NCI-H1694 treated with DMSO at 0.1 percent for 48 hours (cell line): ENCODE data around the gene CMPK1.

Source experiments
- DNase-seq: peaks from one replicate; lab custom pipeline; 2025; lab: John Stamatoyannopoulos, UW

The CMPK1 gene

DNA sequence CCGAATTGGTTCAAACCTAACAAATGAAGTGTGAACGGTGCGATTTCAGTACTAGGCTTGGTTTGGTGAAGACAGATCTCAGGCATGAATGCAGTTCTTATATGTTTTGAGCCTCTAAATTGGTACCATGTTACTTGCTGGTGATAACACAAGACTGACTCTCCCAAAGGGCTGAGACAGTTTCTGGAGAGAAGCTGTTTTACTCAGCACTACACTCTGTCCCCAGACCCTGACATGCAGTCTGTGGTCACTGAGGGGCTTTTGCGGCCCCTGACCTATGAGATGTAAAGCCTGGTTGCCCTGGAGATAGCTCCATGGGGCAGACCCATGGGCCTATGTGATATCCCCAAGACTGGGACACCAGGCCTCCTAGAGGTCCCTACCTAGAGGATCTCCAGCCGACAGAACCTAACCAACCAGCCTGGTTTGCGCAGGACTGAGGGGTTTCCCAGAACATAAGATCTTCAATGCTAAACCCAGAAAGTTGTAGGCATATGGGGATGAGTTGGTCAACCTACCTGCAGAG lies 63.1 kb downstream of the CMPK1 start:
- no peak for DNase-seq

DNA sequence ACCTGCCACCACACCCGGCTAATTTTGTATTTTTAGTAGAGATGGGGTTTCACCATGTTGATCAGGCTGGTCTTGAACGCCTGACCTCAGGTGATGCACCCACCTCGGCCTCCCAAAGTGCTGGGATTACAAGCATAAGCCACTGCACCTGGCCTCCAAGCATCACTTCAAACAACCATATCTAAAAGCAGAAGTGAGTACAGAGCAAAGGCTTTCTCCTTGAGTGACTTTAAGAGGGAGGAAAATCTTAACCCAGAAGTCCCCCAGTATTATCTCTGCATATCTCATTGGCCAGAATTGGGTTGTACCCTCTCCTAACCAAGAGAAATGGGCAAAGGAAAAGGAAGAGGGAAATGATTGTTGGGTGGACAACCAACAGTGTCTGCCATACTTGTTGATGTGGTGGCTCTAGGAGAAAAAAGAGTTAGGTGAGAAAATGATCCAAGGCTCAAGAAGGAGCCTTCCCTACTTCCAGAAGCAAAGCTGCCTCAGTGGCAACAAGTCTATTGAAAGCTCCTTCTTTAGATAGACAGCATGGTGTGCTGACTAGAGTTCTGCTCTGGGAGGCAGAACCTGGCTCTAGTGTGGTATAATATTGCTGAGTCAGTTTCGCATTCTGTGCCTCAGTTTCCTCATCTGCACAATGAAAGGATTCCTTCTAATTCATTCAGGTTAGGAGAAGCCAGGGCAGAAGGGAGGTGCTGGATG lies 65.7 kb downstream of the CMPK1 start:
- no peak for DNase-seq

DNA sequence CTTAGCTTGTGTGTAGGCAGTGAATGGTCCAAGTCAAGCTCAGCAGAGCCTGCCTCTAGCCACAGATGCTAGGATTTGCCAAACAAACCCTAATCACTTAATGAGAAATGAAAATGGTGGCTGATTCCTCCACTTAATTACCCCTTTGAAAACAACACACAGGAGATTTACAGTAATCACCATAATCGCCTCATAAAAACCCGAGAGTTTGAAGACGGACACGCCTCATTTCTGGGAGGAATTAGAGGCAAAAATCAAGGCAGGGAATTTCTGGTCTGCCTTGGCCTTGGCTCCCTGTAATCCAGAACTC lies 66.2 kb downstream of the CMPK1 start:
- no peak for DNase-seq

DNA sequence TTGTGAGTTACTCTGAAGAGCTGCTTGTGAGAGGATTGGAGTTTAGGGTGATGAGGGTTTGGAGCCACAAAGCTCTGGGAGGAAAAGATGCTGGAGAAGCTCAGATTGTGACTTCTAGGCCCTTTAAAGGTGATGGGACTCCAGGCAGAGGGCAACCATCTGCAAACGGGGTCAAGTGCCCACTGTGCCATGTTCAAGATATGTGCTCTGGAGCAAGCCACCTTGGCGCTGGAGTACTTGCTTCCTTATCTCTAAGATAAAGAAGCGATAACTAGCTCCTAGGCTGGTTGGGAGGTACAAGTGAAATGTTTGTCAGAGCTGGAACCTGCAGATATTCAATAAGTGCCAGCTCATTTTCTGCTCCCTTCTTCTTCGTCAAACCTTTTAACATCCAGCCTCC lies 68.2 kb downstream of the CMPK1 start:
- no peak for DNase-seq

DNA sequence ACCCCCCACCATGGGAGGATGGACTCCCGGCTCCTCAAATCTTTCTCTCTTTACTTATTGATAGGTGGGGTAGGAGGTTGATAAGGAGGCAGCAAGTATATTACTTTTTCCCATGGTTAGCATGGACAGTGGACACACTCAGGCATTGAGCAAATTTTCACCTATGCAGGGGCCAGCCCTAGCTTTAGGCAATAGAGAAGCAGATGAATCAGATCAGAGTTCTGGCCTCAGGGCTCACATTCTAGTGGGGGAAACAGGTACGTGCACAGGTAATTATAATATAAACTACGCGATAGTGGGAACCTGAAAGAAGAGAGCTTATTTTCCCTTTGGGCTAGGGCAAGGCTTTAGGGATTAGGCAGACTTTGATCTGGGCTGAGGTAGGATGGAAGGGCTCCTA lies 69.0 kb downstream of the CMPK1 start:
- no peak for DNase-seq

DNA sequence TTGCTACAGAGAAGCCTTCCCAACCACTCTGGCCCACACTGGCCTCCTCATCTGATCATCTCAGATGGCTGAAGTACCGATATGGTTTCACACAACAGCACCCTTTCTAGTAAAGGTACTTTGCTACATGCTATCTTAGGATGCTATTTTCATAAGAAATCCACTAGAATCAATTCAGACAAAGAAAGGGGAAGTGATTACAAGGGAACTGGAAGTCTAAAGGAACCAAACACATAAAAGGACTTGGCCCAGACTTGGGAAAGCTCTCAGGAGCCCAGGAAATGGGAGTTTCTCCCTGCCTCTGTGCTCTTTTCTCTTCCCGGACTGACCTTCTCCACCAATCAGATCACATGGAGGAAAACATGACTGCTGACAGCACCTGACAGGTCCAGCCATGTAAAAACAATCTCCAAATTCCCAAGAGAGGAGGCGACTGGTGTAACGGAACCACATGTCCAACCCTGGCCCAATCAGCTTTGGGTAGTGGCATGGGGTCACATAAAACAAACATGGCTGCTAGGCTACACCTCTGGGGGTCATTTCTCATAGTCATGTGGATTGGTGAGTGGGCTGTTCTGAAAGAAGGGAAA lies 69.8 kb downstream of the CMPK1 start:
- no peak for DNase-seq

DNA sequence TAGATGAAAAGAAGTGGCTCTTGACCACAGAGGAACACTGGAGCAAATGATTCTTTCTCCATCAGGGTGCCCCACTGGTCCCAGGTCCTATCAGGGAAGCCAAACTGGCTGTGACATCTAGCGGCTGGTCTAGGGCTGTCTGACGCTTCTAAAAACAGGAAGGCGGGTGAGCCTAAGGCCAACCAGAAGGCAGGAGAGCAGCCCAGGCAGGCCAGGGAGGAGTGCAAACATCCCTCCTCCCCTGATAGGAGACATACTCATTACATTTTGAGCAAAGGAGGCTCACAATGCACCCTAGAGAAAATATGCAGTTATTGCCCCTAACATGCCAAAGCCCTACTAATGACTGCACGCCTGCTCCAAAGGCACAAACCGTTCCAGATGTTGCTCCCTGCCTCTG lies 72.1 kb downstream of the CMPK1 start:
- DNase-seq, result no peak

DNA sequence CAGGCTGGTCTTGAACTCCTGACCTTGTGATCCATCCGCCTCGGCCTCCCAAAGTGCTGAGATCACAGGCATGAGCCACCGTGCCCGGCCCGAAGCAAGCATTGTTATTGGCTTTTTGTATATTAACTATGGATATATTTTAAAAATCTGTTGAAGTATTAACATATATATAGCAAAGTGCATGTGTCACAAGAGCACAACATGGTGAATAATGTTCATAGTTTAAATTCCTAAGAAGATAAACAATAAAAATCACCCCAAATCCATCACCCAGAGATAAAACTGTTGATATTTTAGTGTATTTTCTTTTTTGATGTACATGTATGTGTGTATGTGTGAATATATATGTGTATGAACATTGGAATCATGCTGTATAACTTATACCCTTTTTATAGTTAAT lies 73.4 kb downstream of the CMPK1 start:
- DNase-seq, result no peak

DNA sequence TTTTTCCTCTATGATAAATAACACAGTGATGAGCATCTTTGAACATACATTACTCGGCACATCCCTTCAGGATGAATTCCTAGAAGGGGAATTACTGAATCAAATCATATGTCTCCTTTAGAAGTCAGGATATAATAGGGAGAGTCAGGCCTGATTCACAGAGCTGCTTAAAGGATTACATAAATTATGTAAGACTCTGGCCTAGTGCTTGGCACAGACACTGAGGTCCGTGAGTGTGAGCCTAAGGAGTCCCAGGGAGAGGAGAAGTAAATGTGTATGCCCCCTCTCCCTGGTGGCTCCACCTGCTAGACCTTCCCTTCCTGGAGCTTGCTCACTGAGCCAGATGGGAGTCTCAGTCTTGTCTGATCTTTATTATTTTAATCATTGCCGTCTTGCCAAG lies 73.9 kb downstream of the CMPK1 start:
- DNase-seq, result no peak

DNA sequence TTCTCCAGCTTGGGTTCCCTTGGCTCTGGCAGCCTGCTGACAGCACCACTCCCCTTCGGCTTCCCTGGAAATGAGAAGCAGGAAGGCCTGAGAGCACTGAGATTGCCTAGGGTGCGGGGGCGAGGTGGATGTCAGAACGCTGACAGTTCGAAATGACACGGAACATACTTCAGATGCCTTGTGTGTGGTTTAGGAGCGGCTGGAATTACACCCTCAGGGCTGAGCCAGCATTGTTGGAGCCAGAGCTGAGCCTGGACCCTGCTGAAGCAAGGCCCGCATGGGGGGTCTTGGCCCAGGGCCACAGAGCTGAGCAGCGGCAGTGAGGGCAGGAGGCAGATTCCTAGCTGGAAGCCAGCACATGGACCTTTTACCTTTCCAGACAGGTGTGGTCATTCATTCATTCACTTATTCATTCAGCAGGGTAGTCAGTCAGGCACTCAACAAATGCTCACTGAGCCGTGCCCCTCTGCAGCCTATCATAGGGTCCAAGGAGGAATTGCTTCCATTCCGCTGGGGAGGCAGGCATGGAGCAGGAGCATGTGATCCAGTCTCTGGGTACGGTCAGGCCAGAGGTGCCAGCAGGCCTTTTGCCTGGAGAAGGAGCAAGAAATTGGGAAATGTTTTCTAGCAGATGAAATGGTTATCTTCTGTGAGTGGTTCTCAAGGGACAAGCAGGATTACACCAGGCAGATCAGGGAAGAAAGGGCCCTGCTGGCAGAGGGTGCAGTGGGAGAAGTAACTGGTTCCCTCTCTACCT lies 75.9 kb downstream of the CMPK1 start:
- DNase-seq, result no peak

DNA sequence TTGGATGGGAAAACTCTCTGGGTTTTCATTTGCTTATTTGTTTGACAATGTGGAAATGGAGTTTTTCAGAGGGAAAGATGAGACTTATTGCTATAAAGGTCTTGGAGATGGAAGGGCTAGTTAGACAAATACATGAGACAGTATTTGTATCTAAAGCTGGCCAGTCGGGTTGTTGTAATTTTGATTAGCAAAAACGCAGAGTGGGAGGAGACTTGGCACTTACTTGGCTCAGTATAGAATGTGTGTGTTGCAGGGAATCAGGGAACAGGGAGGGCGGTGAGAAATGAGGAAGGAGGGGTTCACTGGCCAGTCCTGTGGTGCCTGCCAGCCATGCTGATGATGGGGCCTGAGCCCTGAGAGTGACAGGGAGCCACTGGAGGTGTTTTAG lies 76.5 kb downstream of the CMPK1 start:
- no peak for DNase-seq

DNA sequence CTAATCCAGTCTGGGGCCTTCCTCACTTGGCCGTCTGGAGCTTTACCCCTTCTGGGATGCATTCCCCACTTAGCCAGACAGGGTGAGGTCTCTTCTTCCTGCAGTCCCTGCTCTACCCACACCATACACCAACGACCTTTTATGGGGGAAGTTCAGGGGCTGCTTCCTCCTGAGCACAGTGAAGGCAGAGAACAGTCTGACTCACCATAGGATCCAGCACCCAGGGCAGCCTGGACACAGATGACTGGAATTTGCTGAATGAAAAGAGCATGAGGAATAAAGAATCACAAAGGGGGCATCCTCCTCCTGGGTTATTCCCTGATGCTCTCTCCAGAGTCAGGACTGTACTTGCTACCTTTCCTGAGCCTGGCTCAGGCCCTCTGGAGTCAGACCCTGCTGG lies 77.8 kb downstream of the CMPK1 start:
- DNase-seq, result no peak

DNA sequence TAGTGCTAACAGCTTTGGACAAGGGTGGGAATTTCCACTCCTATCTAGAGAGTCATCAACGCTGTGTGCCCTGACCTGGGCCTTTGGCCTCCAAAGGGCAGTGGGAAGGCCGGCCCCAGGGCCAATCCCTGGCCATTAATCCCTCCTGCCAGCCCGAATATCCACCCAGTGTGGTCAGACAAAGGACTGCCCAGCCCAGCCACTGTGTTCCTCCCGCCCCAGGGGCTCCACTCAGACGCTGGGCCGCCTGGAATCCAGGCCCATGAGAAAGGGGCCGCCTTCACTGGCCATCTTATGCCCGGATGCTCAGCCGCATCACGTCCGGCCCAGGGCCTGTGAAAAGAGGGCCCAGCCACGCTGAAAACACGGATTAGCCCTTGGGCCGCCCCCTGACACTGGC lies 78.8 kb downstream of the CMPK1 start:
- no peak for DNase-seq

DNA sequence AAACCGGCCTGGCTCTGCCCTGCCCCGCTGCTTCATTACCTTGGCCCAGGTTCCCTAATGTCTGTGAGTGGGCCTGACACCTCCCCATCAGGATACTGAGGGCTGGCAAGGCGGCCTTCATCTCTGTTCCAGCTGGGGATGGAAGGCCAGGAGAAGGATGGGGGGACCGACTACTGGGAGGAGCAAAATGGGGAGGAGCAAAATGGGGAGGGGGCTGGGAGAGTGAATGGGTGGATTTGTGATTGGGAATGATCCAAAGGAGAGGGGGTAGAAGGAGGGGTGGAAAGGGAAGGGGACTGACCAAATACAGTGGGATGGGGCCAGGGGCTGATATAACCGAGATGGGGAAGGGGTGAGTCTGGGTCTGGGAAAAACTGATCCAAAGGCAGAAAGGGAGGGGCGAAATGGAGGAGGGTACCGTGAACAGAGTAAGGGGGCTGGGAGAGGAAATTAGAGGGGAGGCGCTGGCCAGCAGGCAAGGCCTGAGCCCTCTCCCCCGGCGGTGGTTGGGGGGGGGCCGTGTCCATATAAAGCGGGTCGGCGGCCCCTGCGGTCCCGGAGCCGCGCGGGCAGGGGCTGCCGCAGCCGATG lies 82.2 kb downstream of the CMPK1 start, which contains the start of gene FOXE3:
Gene FOXE3 (plus strand): TSS at position 558 of the 591 bp plus-strand sequence. CDS start 31 bp downstream, at position 589.
- DNase-seq, result no peak

DNA sequence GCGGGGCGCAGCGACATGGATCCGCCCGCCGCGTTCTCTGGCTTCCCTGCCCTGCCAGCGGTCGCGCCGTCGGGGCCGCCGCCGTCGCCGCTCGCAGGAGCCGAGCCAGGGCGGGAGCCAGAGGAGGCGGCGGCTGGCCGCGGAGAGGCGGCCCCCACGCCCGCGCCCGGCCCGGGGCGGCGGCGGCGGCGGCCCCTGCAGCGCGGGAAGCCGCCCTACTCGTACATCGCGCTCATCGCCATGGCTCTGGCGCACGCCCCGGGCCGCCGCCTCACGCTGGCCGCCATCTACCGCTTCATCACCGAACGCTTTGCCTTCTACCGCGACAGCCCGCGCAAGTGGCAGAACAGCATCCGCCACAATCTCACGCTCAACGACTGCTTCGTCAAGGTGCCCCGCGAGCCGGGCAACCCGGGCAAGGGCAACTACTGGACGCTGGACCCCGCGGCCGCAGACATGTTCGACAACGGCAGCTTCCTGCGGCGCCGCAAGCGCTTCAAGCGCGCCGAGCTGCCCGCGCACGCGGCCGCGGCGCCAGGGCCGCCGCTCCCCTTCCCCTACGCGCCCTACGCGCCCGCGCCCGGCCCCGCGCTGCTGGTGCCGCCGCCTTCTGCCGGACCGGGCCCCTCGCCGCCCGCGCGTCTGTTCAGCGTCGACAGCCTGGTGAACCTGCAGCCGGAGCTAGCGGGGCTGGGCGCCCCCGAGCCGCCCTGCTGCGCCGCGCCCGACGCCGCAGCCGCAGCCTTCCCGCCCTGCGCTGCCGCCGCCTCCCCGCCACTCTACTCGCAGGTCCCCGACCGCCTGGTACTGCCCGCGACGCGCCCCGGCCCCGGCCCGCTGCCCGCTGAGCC lies 83.0 kb downstream of the CMPK1 start:
- DNase-seq, result no peak

DNA sequence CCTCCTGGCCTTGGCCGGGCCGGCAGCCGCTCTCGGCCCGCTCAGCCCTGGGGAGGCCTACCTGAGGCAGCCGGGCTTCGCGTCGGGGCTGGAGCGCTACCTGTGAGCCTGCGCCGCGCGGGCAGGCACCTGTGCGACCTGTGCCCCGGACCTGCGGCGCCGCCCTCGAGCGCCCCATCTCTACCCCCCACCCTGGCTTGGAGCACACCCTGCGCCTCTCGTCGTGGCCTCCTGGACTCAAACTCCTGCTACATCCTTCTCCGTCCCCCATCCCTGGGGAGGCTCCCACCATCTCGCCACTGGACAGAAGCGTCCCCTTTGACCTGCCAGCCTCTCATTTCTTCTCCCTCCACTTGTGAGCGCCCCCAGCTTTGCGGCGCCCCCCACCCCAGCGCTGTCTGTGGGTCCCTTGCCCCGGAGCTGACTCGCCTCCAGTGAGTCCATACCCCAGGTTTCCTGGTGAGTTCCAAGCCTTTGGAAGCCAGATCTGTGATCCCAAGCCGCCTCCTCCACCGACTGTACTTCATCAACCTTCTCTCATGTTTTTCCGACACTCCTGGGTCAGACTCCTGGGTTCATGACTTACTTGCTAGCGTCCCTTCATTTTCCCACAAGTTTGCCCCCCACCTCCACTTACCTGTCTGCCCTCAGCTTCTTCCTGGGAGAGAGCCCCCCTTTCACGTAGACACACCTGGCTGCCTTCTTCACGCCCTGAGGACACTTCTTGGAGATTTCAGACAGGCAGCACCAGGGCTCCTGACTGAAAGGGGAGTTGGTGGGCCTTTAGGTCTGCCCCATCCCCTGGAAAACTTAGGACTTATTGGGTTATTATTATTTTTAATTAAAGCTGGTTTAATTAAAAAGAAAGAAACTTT lies 83.8 kb downstream of the CMPK1 start:
- DNase-seq, result no peak

DNA sequence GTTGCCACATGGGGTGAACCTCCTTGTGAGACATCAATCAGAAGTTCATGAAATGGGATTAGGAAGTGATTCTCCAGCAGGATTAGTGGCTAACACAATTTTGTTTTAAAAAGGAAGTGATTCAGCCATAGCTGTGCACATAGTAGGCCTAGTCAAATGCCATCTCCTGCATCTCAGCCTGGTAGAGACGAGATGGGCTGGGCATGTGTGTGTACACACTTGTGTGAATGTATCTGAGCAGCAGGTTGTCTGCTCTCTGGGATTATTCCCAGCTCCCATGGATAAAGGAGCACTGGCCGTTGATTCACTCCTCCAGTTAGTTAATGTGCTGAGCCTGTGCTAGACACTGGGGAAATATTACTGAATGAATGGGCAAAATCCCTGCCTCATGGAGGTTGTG lies 84.5 kb downstream of the CMPK1 start:
- no peak for DNase-seq

DNA sequence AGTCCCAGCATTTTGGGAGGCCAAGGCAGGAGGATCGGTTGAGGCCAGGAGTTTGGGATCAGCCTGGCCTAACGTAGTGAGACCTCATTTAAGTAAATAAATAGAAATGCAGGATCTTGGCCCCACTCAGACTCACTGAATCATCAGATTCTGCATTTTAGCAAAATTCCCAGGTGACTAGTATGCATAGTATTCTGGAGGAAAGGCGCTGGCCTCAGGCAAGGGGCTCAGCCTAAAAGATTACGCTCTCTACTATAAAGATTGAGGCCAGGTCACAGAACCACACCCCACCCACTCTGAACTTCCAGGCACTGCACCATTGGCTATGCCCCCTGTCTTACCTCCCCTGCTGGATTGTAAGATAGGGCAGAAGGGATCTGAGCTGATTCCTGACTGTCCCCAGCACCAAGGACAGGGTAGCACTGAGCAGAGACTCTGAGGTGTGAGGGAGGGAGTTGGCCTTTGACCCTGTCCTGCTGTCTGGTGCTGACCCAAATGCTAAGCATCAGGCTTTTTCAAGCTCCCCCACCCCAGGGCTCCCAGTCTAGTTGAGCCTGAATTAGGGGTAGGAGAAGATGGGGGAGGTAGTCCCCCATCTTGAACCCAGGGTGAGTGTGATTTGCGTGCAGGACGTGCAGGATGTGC lies 85.2 kb downstream of the CMPK1 start:
- no peak for DNase-seq

DNA sequence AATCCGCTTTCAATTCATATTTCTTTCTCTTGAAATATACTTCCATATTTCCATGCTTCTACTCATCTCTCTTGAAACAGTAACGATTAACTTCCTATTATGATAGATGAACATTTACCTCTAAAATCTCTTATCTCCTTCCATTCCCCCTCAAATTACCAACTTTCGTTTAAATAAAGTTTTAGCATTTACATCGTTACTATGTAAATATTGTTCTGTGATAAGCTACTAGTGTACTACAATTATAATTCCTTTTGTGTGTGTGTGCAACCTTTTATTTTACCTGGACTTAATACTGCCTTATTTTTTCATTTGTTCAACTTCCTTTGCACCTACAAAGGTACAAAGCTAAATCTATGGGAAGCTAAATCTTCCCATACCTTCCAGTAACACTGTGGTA lies 87.0 kb downstream of the CMPK1 start:
- no peak for DNase-seq

DNA sequence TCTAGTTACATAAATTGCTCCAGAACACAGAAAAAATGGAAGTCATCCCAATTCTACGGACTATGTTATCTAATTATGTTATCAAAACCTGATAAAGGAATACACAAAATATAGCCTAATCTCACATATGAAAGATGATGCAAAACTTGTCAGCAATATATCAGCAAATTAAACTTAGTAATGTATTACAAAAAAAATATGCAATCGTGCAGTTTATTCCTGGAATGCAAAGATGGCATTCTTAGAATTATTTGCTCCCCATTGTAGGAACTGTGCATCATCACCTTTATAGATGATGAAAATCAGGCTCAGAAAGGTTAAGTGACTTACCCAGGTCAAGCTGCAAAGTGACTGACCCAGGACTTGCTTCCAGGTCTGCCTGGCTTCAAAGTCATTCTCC lies 90.3 kb downstream of the CMPK1 start:
- no peak for DNase-seq
